Gastroesophageal sphincter (tissue), 4 donors: ENCODE measurements around the gene FNDC5. TPM values are rescaled to one million over a fixed set of nuclear protein-coding genes. Genes with fewer than 3 reads are reported as not detected.

Source experiments
- ATAC-seq: fragments of 150-250 bp; one replicate; pipeline ENCODE4 v1.9.1; 2016; ENCODE audit warnings: mild to moderate bottlenecking, moderate library complexity
- H3K27ac ChIP-seq, 4 donors: fragments of 200-600 bp; sonication (generic) in 3 of 4; 1 replicate in 3 of 4; 2 replicates in 1 of 4; pipeline ENCODE4 v1.5.1; 2016 to 2019
- H3K27me3 ChIP-seq: fragments of 200-600 bp; sonication (generic); one replicate; pipeline ENCODE4 v1.5.1; 2019
- H3K36me3 ChIP-seq, 2 donors: fragments of 200-600 bp; sonication (generic); one replicate each; pipeline ENCODE4 v1.5.1; 2019; ENCODE audit warnings: control low read depth in 1 of 2
- H3K4me1 ChIP-seq, 3 donors: fragments of 200-600 bp; sonication (generic); 1 replicate in 2 of 3; 2 replicates in 1 of 3; pipeline ENCODE4 v1.5.1; 2016 to 2019; ENCODE audit warnings: control low read depth in 2 of 3
- H3K4me3 ChIP-seq, 2 donors: fragments of 200-600 bp; sonication (generic); one replicate each; pipeline ENCODE4 v1.5.1; 2019; ENCODE audit warnings: mild to moderate bottlenecking in 1 of 2, moderate library complexity in 1 of 2
- H3K9me3 ChIP-seq, 3 donors: fragments of 200-600 bp; sonication (generic); one replicate each; pipeline ENCODE4 v1.5.1; 2017 to 2019; ENCODE audit warnings: control low read depth in 2 of 3
- EP300 ChIP-seq: sonication (generic); formaldehyde crosslinking; IDR thresholded peaks from one replicate; pipeline ENCODE4 v1.6.1; 2017; ENCODE audit warnings: antibody characterized with exemption, mild to moderate bottlenecking
- POLR2A ChIP-seq, 2 donors: fragments of 450-650 bp; IDR thresholded peaks; one replicate each; pipeline ENCODE4 v1.6.1; 2017; ENCODE audit warnings: antibody characterized with exemption in 2 of 2, mild to moderate bottlenecking in 2 of 2, moderate library complexity in 1 of 2
- POLR2AphosphoS5 ChIP-seq: sonication (generic); formaldehyde crosslinking; IDR thresholded peaks from one replicate; pipeline ENCODE4 v1.6.1; 2017; ENCODE audit warnings: antibody characterized with exemption
- WGBS, 2 donors: methylation state at CpG; one replicate each; pipeline ENCODE4 v1.1.5; 2018; ENCODE audit warnings: low coverage in 1 of 2; 5-methylcytosine and 5-hydroxymethylcytosine counted together
- total RNA-seq, 4 donors: library from RNA; depleted of rRNA; stranded (reverse); fragments of >200 nt; gene quantifications; one replicate each; pipeline ENCODE4 v1.1.0, GENCODE V29; 2016
- TF ChIP-seq, protein P1 (sequence below), 4 experiments: fragments of 200-600 bp in 2 of 4; fragments of 450-650 bp in 2 of 4; sonication (generic) in 1 of 4; IDR thresholded peaks; one replicate each; pipeline ENCODE4 v1.5.1; 2017 to 2019; ENCODE audit warnings: antibody characterized with exemption in 4 of 4, mild to moderate bottlenecking in 2 of 4, moderate library complexity in 2 of 4

The FNDC5 gene
- total RNA-seq, 4 donors from 2014 or later: 7.3 to 11.3 (median 8.9) TPM

DNA sequence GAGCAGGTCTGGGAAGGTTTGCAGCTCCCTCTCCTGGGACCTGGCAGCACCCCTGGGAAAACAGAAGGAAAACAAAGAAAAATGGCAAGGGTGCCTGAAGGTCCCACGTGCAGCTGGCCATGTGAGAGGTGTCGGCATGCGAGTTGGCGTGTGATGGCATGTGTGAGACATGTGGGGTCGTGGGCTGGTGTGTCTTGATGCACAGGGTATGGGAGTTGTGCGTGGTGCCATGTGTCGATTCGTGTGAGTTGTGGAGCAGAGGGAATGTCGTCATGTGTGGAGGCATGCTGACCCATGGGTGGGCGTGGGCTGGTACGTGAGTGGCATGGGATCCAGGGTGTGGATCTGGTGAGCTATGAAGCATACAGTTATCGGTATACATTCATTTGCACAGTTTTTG is 16.9 kb upstream of the FNDC5 start:
- Histone ChIP-seq H3K36me3 (no peaks in the 10 kb centered on the region), H3K9me3 (no peaks in the 10 kb centered on the region), H3K27me3 (peaks cover 89% of the 10 kb centered on the region), H3K27ac (no peak overlapping the region), H3K4me1 (peaks cover 0 to 19% (median 7%) of the 10 kb centered on the region in 3 donors), H3K4me3 (no peak overlapping the region)
- WGBS, 2 donors: 66 to 73% methylated on average over 7 to 12 of the region's 12 CpGs
- TF ChIP-seq POLR2A (IDR thresholded peaks at IDR 0.05) (no peak), POLR2AphosphoS5 (no peak), EP300 (no peak)
- TF ChIP-seq, protein P1, sequence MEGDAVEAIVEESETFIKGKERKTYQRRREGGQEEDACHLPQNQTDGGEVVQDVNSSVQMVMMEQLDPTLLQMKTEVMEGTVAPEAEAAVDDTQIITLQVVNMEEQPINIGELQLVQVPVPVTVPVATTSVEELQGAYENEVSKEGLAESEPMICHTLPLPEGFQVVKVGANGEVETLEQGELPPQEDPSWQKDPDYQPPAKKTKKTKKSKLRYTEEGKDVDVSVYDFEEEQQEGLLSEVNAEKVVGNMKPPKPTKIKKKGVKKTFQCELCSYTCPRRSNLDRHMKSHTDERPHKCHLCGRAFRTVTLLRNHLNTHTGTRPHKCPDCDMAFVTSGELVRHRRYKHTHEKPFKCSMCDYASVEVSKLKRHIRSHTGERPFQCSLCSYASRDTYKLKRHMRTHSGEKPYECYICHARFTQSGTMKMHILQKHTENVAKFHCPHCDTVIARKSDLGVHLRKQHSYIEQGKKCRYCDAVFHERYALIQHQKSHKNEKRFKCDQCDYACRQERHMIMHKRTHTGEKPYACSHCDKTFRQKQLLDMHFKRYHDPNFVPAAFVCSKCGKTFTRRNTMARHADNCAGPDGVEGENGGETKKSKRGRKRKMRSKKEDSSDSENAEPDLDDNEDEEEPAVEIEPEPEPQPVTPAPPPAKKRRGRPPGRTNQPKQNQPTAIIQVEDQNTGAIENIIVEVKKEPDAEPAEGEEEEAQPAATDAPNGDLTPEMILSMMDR (IDR thresholded peaks at IDR 0.05): no peak
- ATAC-seq: no peak

GRCh38 chr1:32886828-32887414 is 16.2 kb upstream of the FNDC5 start:
- H3K4me1 ChIP-seq: peaks cover 0 to 23% (median 11%) of the 10 kb centered on the region in 3 donors
- no peak overlapping the region for H3K4me3 ChIP-seq
- H3K27me3 ChIP-seq: peaks cover 82% of the 10 kb centered on the region
- TF ChIP-seq, protein P1 (IDR thresholded peaks at IDR 0.05): no peak
- H3K36me3 ChIP-seq: no peaks in the 10 kb centered on the region
- 22 to 53% methylated on average over 3 to 6 of the region's 19 CpGs for WGBS, 2 donors
- no peak for ATAC-seq
- no peak overlapping the region for H3K27ac ChIP-seq
- H3K9me3 ChIP-seq: no peaks in the 10 kb centered on the region

DNA sequence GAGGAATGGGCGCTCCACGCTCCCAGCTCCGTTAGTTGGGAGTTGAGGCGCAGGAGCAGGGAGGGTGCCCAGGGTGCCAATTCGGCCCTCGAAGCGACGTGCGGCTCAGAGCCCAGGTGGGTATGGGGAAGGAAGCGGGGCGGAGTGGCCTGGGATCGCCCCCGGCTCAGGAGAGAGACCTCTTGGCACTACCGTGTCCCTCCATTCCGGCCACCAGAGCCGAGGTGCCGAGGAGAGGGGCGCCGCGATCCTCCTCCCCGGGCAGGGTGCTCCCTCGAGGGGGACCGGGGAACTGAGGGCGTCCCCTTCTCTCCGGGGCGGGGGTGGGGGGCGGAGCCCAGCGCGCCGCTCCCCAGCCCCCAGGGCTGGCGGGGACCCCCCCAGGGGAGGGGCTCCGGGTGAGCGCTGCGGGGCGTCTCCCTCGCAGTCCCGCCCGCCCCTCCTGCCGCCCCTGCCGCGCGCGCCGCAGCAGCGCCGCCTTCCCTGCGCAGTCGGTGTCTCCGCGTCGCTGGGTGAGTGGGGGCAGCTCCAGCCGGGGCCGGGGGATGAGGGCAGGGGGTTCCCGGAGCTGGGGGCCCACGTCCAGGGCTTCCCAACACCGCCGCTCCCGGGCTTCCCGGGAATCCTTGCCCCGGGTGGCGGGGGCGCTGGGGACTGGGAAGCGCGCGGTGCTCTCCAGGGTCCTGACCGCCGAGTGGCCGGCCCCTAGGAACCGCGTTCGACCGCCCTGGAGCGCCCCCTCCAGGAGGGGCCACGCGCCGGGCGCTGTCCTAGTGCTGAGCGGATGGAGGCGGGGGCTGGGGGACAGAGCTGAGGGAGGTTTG is 15.5 kb upstream of the FNDC5 start, which contains the start of gene HPCA:
TSS of gene HPCA (plus strand) at position 488 of the 824 bp plus-strand sequence. CDS start 2,408 bp downstream, outside the sequence.
- Histone ChIP-seq H3K4me3 (peak within 1 kb of the TSS in 1 of 2 donors; percentile 31), H3K27me3 (peaks cover 75% of the 10 kb centered on the region)
- 6% methylated on average over 8 of the region's 79 CpGs; no CpG with 5 or more reads in 1 of the 2 donors for WGBS, 2 donors

DNA sequence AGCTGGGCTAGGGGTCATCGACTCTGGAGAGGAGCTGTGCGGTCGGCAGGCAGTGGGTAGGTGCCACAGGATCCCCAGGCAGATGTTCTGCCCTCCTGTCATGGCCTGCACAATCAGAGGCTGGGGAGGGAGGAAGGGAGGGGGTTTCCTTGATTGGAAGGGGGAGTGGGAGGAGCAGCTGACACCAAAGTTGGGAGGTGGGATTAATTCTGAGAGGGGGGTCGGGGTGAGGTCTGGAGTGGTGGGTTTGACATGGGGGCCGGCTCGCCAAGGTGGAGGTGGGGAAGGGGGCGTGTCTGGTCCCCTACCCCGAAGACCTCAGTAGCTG is 14.9 kb upstream of the FNDC5 start:
- WGBS, 2 donors: 0 to 21% methylated on average over 1 to 7 of the region's 8 CpGs
- no peak for TF ChIP-seq EP300
- no peak for TF ChIP-seq POLR2A (IDR thresholded peaks at IDR 0.05)
- TF ChIP-seq, protein P1 (IDR thresholded peaks at IDR 0.05): no peak
- TF ChIP-seq POLR2AphosphoS5: no peak
- Histone ChIP-seq H3K4me3 (no peak overlapping the region), H3K9me3 (no peaks in the 10 kb centered on the region), H3K27me3 (peaks cover 69% of the 10 kb centered on the region), H3K36me3 (no peaks in the 10 kb centered on the region), H3K4me1 (peaks cover 0 to 31% (median 12%) of the 10 kb centered on the region in 3 donors), H3K27ac (no peak overlapping the region)
- ATAC-seq: no peak

More for the DNA sequence above, 15.5 kb upstream of the FNDC5 start, which contains the start of gene HPCA:
- H3K27ac ChIP-seq: no peak within 1 kb of the TSS
- peaks cover 0 to 30% (median 12%) of the 10 kb centered on the region in 3 donors for H3K4me1 ChIP-seq
- TF ChIP-seq, protein P1 (IDR thresholded peaks at IDR 0.05): peak in 2 of 4 experiments; percentile 23 to 52
- no peak for TF ChIP-seq POLR2A (IDR thresholded peaks at IDR 0.05)
- no peaks in the 10 kb centered on the region for H3K9me3 ChIP-seq
- ATAC-seq: peak; percentile 83
- no peaks in the 10 kb centered on the region for H3K36me3 ChIP-seq

- Histone ChIP-seq H3K36me3 (no peaks in the 10 kb centered on the region), H3K4me1 (peaks cover 0 to 31% (median 12%) of the 10 kb centered on the region in 3 donors), H3K27ac (no peak overlapping the region), H3K27me3 (peaks cover 60% of the 10 kb centered on the region), H3K4me3 (no peak overlapping the region), H3K9me3 (no peaks in the 10 kb centered on the region)
- WGBS, 2 donors: no CpG with 5 or more reads among the region's 12 CpGs
- TF ChIP-seq, protein P1 (IDR thresholded peaks at IDR 0.05): no peak
- TF ChIP-seq POLR2A (IDR thresholded peaks at IDR 0.05) (no peak), POLR2AphosphoS5 (no peak)
- no peak for ATAC-seq
Measured at GRCh38 chr1:32884726-32885125, 14.0 kb upstream of the FNDC5 start.
